Activated CD4-positive, alpha-beta T cell treated with anti-CD3 and anti-CD28 coated beads for 4 hours (primary cell): ENCODE data around the gene HLA-E.
A peak's percentile ranks its signal among the peaks of the same experiment; 100 is the strongest.
"Not testable (repeated sequence)": the region's sequence is repeated elsewhere in the genome, so short reads cannot be mapped to it uniquely, and the experiment has no call there.

Experiments used
- DNase-seq, 2 donors: peaks; one replicate each; pipeline ENCODE4 v3.0.0-alpha.2; 2020

Gene HLA-E

DNA sequence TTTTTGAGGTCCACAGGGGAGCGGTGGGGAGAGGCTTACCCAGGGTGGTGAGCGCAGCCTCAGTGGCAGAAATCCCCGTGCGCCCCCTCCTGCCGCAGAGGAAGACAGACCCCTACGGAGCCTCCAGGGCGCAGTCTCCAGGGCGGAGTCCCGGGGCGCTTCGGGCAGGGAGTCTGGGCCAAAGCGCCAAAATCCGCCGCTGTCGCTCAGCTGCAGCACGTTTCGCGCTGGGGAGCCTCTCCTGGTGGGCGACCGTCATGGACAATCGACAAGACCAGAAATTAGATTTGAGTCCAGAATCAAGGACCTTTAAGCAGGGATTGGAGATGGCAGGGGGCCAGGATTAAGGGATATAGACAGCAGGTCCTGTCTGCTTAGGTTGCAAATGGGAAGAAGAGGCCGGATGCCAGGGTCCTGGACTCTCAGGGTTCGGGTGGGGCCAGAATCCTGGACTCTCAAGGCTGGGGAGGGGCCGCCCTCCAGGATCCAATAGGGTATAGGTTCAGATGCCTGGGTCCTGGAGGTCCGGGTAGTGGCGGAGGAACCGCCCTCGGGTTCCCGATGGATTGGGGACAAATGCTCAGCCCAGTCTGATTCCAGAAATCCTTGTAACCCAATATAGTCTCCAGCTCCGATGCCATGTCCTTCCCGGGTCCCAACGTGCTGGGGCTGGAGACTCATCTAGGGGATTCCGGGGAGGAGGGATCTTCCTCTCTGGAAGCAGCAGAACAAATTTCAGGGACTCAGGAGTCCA is 7.9 kb upstream of the HLA-E start:
- DNase-seq = no peak

DNA sequence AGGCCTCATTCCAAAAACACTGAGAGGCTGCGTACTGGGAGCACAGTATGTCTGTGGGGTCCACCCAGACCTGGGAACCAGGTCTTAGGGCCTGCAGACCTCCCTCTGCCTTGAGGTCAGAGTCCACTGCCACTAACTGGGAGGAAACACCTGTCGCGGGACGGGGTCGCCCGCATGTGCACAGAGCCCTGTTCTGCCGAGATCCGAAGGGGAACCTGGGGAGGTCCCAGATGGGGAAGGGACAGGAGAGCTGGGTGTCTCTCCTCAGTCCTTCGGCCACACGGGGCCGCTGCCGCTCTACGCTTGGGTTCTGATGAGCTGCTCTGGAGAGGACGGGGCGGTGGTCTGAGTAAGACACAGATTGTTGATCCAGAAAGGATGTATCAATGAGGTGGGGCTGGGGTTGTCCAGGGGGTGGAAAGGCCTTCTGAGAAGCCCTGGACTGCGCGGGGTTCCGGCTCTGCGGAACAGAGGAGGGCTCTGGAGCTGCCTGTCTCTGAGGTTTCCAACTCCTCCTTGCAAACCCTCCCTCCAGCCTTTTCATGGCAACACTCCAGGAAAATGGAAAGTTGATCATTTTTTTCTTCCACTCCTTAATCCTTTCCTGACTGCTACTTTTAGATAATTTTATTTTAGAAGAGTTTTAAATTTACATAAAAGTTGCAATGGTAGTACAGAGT is 7.2 kb upstream of the HLA-E start:
- DNase-seq = peak; percentile 81 to 87

DNA sequence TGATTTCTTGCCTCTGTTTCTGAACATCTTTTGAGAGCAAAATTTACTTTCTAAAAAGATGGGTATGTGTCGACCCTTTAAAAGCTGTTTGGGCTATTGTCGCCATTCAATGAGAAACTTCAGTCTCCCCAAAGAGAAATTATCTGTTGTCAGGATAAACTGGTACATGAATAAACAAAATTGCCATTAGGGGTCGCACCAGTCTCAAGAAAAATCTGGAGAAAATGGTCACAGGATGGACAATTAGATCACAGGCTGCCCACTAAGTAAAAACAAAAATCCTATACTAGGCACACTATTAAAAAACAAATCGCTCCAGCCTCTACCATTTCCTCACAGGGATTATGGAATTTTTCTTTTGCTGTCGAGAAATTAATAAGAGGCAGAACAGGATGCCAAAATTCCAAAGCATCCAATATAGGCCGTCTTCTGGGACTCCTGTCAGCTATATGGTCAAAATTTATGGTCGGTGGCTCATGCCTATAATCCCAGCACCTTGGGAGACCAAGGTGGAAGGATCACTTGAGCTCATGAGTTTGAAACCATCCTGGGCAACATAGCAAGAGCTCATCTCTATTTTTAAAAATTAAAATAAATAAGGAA is 5.5 kb upstream of the HLA-E start:
- peak; percentile 23 to 51 for DNase-seq

DNA sequence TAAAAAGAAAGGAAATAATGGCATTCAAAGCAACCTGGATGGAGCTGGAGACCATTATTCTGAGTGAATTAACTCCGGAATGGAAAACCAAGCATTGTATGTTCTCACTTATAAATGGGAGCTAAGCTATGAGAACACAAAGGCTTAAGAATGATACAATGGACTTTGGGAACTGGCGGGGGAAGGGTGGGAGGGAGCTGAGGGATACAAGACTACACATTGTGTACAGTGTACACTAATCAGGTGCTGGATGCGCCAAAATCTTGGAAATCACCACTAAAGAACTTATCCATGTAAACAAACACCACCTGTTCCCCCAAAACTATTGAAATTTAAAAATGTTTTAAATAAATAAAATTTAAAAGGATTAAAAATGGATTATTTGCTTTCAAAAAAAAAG is 4.1 kb upstream of the HLA-E start:
- no peak for DNase-seq

DNA sequence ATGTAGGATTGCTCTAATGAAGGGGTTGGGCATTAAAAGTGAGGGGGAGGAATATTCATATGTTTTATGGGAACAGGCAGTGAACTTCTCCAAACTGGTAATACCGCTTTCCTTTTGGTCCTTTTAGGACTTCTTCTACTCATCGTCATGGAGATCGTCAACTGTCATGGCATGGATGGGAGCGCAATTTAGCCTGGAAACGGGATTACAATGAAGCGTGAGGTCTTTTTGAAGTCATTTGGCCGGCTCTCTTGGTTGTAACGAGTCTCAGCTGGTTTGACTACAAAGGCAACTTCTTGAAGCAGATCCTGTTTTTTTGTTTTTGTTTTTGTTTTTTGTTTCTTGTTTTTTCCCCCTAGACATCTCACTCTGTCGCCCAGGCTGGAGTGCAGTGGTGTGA is 1.4 kb upstream of the HLA-E start:
- no peak for DNase-seq

DNA sequence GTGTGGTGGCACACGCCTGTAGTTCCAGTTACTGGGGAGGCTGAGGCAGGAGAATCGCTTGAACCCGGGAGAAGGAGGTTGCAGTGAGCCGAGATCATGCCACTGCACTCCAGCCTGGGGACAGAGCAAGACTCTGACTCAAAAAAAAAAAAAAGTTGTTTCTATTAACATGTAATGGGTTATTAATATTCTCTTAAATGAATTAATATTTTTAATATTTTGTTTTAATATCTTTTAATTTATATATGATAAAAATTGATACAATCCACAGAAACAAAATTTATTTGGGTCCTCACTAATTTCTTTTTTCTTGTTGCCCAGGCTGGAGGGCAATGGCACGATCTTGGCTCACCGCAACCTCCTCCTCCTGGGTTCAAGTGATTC is 620 bp upstream of the HLA-E start:
- not testable (repeated sequence) for DNase-seq

DNA sequence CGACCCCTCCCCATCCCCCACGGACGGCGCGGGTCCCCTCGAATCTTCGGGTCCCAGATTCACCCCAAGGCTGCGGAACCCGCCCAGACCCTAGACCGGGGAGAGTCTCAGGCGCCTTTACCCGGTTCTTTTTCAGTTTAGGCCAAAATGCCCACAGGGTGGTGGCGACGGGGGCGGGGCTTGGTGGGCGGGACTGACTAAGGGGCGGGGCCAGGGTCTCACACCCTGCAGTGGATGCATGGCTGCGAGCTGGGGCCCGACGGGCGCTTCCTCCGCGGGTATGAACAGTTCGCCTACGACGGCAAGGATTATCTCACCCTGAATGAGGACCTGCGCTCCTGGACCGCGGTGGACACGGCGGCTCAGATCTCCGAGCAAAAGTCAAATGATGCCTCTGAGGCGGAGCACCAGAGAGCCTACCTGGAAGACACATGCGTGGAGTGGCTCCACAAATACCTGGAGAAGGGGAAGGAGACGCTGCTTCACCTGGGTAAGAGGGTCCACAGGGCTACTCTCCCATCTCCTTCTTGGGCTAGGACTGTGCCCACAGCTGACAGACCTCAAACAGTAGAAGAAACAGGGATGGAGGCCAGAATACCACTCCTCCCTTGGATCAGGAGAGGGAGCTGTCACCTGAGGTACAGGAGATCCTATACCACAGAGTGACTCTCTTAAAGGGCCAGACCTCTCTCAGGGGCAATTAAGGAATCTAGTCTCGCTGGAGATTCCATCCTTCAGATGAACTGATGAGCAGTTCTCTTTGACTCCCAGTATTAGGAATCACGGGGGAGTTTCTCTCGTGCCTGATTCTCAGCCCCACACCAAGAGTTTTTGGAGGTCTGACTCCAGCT is 942 bp downstream of the HLA-E start:
- peak; percentile 85 to 89 for DNase-seq

DNA sequence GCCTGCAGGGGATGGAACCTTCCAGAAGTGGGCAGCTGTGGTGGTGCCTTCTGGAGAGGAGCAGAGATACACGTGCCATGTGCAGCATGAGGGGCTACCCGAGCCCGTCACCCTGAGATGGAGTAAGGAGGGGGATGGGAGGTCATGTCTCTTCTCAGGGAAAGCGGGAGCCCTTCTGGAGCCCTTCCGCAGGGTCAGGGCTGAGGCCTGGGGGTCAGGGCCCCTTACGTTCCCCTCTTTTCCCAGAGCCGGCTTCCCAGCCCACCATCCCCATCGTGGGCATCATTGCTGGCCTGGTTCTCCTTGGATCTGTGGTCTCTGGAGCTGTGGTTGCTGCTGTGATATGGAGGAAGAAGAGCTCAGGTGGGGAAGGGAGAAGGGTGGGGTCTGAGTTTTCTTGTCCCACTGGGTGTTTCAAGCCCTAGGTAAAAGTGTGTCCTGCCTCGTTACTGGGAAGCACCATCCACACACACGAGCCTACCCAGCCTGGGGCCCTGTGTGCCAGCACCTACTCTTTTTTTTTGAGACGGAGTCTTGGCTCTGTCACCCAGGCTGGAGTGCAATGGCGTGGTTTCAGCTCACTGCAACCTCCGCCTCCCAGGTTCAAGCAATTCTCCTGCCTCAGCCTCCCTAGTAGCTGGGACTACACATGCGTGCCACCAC is 2.1 kb downstream of the HLA-E start:
- not testable (repeated sequence) for DNase-seq

DNA sequence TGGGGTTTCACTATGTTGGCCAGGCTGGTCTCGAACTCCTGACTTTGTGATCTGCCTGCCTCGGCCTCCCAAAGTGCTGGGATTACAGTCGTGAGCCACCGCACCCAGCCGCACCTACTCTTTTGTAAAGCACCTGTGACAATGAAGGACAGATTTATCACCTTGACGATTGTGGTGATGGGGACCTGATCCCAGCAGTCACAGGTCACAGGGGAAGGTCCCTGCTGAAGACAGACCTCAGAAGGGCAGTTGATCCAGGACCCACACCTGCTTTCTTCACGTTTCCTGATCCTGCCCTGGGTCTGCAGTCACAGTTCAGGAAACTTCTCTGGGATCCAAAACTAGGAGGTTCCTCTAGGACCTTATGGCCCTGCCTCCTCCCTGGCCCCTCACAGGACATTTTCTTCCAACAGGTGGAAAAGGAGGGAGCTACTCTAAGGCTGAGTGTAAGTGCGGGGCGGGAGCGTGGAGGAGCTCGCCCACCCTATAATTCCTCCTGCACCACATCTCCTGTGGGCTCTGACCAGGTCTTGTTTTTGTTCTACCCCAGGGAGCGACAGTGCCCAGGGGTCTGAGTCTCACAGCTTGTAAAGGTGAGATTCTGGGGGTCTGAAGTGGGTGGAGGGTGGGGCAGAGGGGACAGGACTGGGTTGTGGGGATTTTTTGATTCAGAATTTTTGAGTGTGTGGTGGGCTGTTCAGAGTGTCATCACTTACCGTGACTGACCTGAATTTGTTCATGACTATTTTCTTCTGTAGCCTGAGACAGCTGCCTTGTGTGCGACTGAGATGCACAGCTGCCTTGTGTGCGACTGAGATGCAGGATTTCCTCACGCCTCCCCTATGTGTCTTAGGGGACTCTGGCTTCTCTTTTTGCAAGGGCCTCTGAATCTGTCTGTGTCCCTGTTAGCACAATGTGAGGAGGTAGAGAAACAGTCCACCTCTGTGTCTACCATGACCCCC is 3.0 kb downstream of the HLA-E start:
- DNase-seq = no peak

DNA sequence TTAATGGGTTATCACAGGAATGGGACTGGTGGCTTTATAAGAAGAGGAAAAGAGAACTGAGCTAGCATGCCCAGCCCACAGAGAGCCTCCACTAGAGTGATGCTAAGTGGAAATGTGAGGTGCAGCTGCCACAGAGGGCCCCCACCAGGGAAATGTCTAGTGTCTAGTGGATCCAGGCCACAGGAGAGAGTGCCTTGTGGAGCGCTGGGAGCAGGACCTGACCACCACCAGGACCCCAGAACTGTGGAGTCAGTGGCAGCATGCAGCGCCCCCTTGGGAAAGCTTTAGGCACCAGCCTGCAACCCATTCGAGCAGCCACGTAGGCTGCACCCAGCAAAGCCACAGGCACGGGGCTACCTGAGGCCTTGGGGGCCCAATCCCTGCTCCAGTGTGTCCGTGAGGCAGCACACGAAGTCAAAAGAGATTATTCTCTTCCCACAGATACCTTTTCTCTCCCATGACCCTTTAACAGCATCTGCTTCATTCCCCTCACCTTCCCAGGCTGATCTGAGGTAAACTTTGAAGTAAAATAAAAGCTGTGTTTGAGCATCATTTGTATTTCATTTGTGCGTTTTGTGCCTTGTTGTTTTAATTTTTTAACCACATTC is 4.4 kb downstream of the HLA-E start:
- DNase-seq = peak; percentile 49 to 58

DNA sequence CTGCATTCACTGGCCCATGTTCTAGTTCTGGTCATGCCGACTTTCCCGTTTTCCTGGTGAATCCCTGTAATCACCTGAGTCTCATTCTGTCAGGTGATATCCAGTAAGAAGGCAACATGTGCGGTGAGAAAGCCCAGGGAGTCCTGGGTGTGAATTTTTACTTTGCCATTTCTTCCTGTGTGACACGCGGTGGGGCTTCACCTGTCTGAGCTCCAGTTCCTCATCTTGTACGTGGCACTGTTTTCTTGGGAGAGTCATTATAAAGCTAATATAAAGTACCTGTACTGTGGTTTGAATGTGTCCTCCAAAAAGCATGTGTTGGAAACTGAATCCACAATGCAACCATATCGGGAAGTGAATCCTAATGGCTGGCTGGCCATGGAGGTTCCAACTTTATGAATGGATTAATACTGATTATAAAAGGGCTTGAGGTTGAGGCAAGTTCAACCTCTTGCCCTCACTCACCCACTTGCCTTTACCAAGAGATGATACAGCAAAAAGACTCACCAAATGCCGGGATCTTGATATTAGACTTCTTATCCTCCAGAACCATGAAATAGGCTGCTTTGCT is 5.1 kb downstream of the HLA-E start:
- DNase-seq = peak; percentile 39 to 51

DNA sequence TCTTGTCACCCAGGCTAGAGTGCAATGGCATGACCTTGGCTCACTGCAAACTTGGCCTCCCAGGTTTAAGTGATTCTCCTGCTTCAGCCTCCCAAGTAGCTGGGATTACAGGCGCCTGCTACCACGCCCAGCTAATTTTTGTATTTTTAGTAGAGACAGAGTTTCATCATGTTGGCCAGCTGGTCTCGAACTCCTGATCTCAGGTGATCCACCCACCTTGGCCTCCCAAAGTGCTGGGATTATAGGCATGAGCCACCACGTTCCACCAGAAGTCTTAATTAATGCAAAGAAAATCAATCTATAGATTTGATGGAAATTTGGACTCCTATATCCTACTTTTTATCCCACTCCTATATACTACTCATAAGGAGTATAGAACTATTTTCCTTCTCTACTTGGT is 5.8 kb downstream of the HLA-E start:
- DNase-seq = not testable (repeated sequence)

DNA sequence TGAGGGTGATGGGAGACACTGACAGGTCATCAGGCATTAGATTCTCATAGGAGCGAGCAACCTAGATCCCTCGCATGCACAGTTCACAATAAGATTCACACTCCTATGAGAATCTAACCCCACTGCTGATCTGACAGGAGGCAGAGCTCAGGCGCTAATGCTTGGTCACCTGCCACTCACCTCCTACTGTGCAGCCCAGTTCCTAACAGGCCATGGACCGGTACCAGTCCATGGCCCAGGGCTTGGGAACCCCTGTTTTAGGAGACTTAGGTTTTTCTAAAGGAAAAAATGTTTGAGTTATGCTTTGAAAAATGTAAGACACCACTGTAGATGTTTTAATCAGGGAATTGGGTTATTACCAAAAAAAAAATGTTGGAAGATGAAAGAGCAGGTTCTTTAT is 6.7 kb downstream of the HLA-E start:
- no peak for DNase-seq

DNA sequence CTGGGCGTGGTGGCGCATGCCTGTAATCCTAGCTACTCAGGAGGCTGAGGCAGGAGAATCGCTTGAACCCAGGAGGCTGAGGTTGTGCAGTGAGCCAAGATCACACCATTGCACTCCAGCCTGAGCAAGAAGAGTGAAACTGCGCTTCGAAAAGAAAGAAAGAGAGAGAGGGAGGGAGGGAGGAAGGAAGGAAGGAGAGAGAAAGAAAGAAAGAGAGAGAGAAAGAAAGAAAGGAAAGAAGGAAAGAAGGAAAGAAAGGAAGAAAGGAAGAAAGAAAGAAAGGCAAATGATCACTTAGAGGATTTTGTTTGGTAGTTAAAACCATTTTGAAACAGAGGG is 7.9 kb downstream of the HLA-E start:
- not testable (repeated sequence) for DNase-seq

DNA sequence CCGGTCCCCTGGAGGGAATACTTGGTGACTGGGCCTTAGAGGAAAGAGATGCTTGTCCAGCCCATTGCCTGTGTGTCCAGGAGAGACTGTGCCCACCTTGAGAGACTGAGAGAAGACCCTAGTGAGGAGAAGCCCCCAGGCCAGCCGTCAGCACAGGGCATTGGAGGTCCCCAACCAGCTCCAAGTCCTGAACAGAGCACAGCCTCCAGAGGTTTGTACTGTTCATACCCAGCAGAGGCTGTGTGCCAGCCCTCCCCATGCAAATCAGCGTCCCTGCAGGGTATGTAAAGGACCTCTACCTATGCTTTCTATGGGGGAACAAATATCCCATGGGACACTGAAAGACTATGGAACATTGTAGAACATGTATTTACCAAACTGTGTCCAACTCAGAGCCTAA is 8.4 kb downstream of the HLA-E start:
- no peak for DNase-seq

DNA sequence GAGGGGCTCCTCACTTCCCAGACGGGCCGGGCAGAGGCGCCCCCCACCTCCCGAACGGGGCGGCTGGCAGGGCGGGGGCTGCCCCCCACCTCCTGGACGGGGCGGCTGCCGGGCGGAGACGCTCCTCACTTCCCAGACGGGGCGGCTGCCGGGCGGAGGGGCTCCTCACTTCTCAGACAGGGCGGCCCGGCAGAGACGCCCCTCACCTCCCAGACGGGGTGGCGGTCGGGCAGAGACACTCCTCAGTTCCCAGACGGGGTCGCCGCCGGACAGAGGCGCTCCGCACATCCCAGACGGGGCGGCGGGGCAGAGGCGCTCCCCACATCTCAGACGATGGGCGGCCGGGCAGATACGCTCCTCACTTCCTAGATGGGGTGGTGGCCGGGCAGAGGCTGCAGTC is 9.4 kb downstream of the HLA-E start:
- DNase-seq = not testable (repeated sequence)

DNA sequence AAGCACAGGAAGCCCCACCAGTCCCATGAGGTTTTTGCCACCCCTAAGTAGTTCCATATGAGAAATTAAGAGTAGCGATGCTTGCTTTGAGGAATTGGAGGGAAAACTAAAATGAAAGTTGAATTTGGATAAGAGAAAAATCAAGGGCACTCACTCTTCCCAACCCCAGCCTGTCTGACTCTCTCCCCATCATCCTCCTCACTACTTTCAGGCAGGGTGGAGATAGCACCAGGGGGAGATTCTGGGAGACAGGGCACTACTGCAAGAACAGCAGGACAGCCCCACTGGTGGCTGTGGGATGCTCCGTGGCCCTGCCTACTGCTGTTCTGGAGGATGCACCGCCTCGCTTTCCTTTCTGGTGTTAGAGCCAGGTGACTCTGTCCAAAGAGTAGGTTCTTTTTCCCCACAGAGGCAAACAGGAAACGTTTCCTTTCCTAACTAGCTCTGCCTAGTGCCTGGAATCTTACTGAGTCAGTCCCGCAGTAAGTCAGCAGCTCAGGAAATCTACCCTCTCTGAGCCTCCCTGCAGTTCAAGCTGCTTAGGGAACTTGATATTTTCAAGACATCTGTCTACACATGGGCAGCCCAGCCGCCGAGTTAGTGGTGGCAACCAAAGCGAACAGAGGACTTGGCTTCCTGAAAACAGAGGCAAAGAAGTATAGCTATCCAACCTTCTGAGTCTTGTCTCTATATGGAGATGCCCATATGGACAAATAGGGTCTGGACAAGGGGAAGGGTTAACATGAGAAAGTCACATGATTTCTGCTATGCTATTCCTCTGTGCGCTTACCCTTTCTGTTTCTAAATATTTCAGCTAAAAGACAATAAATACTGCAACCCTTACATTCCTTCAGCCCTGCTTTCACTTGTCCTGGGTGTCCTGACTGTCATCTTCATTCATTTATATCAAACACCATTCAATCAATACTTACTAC is 11.4 kb downstream of the HLA-E start:
- no peak for DNase-seq

DNA sequence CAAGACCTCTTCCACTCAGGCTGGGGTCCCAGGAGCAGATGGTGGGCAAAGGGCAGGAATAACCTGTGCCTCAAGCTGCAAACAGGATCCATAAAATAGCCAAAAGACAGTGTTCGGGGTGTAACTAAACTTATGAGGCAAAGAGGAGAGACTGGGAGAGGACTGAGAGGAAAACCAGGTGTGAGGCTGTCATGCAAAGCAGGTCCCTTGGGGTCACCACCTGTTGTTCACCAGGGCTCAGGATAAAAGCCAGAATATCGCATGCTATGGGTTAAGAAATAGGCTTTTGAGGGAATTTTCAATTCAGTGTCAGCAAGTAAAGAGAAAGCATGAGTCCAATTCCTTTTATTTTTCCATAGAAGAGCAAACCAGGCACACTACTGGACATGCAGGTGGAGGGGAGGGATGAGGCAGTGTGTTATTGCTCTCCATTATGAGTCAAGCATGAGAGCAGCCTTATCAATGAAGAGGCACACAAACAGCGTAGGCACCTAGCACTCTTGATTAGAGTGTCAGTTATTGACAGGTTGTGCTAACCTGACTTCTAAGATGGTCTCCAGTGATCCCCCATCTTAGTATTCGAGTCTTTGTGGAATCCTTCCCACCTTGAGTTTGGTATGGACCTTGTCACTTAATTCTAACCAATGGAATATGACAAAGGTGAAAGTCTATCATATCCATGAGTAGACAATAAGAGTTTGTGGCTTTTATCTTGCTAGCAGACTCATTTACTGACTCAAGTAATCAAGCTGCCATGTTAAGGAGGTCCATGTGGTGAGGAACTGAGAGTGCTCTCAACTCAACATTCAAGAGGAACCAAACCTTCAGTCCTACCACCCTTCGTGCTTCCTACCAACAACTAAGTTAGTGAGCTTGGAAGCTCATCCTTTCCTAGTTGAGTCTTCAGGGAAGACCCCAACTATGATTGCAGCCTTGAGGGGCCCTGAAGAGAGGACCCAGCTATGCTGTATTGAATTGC is 18.8 kb downstream of the HLA-E start:
- DNase-seq = no peak
